ENCODE data around the gene DLK1.

GRCh38 chr14:100778526-100778882, 51.8 kb downstream of the DLK1 start:
- TF ChIP-seq POLR2A (IDR thresholded peaks at IDR 0.05; ENCODE audit: low read length) (no peak), GATA1 (IDR thresholded peaks at IDR 0.05; ENCODE audit: low read depth, low read length) (no peak)
